HG03575 (cell line): ENCODE results near the gene NDRG4.

ENCODE experiments used
- ATAC-seq: cut with Tn5 transposase; IDR thresholded peaks from one replicate; pipeline ENCODE4 v1.9.1; 2021; ENCODE audit not compliant: unreplicated experiment, insufficient number of reproducible peaks, low FRiP score; ENCODE audit errors: extremely low read depth

NDRG4 gene

DNA sequence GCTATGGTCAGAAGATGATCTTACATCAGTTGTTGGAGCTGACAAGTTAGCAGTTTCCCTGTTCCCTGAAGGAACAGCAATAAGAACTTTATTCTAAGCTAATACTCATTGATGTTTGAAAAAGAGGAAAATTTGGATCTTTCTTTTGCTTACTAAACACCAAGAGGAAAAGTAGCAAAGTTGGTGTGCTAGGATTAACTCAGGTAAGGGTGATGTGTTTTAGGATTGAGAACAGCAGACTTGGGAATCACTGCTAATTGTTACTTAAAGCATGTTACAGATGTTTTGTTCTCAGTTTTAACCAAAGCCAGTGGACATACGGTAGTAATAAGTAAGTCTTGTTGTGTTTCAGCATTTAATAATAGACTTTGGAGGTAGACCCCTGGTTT is 19.0 kb downstream of the NDRG4 start:
- ATAC-seq: no peak

DNA sequence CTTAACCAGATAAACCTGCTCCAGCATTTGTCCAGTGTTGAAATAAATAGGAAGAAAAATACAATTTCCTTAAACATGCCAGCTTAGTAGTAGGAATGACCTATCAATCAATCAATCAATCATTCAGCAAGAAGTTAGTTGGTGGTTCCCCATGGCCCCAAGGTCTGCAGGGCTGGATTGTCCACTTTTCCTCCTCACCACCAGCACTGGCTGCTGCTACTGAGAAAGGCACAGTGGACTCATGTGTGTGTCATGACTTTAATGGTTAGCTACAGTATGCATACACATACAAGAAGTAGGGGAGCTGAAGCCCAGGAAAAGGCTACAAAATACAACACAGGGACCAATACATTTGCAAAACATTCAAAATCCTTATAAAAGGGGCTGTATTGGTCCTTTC is 19.8 kb downstream of the NDRG4 start:
- no peak for ATAC-seq

DNA sequence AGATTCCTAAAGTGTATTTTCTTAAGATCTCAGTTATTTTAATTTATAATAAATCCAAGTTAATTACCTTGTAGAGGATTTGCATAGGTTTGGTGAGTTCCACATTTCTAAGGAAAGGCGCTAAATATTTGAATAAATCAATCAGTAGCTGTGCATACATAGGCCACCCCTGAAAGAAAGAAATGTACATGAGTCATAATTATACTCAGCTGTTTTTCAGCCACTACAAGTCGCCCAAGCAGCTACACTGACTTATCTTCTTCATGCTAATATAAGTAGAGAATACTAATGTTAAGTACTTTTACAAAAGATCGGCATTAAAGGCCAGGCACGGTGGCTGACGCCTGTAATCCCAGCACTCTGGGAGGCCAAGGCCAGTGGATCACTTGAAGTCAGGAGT is 30.2 kb downstream of the NDRG4 start:
- ATAC-seq: no peak

DNA sequence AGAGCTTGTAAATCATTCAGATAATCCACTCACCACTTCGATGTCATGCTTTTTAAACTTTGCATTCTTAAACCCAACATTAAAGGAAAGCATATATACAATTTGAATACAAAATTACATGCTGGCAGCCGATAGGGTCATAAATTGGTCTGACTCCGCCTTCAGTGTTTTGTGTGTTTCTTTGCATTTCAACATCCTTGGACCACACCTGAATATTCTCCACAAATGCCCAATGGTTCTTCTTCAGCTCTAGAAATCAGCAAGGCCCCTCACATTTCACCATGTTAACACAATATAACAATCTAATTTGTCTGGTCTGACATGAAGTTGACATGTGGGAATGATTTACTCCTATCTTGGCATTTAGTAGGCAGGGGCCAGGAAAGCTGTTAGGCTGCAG is 32.5 kb downstream of the NDRG4 start:
- no peak for ATAC-seq

DNA sequence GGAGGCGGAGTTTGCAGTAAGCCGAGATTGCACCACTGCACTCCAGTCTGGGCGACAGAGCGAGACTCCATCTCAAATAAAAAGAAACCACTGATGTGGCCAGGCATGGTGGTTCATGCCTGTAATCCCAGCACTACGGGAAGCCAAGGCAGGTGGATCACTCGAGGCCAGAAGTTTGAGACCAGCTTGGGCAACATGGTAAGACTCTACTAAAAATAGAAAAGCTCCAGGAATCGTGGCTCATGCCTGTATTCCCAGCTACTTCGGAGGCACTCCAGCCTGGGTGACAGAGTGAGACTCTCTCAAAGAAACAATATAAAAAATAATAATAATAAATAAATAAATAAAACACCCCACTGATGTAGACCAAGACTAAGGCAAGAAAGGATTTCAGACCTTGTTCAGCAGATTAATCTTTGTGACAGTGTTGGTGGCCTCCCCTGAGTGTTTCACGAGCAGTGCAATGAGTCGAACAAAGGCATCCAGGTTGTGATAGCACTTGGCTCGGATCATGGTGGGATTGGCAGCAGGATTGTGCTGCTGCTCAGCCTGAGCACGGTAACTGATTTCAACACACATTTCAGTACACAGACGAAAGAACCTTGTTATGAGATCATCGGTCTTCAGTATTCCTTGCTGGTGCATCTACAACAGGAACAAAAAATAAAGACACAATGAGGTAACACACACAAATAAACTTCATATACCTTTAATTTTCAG is 34.0 kb downstream of the NDRG4 start:
- ATAC-seq: no peak

DNA sequence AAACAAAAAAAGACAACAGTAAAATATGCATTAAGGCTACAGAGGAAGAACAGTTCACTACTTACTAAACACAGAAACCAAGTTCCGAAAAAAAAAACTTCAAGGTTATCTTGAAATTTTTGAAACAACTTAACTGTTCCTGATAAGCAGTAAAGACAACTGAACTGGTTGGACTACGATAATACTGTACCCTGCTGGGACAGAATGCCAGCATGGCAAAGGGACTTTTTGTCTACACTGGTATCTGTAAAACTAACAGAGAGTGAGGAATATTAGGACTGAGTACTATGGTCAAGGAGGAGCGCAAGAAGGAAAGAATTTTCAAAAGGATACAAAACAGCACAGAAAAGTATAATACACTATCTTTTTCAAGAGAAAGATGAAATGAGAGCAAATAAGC is 35.2 kb downstream of the NDRG4 start:
- no peak for ATAC-seq

DNA sequence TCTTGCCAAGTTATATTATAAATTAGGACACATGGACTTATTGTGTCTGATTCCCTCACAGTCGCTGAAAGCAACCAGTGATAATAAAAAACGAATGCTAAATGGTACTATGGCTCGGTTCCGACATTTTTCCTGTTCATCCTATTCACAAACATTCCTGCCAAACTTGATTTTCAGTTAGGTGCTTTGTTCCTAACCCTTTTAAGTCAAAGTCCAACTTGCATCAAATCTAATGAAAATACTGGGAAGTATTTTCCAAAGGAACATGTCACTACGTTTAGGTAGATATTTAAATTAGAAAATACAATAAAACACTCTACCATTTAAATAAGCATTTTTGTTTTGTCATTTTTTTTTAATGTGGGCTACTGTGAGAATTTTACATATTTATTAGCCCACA is 36.3 kb downstream of the NDRG4 start:
- ATAC-seq: no peak

DNA sequence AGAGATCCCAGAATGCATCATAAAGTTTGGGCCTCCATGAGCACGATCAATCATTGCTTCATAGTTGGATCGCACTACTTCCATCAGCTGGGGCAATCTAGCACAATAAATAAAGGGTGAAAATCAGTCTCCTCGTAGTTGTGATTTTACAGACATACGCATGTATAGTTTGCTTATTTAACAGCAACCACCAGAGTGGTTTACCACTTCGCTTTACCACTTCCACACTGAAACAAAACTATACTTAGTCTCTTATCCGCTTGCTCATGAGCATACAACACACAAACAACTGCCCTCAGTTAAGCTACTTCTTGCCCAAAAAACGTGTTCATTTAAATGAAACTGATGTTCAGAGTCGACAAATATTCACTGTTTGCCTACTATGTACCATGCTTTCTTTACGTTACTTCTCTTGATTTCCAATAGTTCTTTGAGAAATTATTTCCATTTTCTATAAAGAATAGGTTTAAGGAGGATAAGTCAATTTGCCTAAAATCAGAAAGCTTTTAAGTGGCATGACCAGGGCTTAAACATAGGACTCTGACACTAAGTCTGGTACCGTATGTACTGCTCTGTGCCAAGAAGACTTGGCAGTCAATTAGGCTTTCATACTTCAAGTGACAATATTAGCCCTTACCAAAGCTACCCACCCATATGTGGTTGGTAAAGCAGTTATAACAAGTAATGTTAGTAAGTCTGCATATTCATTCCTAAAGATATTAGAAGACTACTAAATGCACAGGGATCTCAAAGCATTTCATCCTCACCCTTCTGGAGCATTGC is 37.4 kb downstream of the NDRG4 start:
- no peak for ATAC-seq

DNA sequence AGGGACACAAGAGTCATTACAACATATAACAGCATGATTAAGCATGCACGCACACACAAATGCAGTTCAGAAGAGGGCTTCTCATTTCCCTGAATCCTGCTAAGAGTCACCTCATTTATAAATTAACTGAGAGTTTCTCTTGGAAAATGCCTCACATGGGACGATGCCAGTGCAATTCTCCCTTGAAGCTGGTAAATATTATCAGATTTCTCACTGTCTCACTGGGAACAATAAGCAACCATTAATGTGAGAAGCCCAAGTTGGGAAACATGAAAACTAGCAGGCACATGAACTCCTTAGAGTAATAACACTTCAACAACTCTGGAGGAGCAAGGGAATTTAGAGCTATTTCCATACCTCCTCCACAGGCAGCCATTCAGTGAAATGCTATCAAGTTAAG is 41.8 kb downstream of the NDRG4 start:
- no peak for ATAC-seq

DNA sequence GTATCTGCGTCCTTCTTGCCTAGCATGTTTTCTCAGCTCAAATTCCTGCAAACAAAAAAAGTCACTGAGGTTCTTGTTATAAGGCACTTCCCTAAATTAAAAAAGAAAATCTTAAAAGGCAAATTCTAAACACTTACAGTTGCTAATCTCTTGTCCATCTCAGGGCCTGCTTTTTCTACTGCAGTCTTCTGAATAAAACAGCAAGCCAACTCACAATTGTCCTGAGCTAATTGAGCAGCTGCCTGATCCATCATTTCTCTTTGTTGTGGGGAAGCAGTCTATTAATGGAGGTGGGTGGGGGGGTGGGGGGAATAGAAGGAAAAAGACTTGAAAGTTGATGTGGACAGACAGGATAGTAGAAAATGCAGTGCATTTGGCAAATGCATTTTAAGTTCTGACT is 42.3 kb downstream of the NDRG4 start:
- ATAC-seq: no peak

DNA sequence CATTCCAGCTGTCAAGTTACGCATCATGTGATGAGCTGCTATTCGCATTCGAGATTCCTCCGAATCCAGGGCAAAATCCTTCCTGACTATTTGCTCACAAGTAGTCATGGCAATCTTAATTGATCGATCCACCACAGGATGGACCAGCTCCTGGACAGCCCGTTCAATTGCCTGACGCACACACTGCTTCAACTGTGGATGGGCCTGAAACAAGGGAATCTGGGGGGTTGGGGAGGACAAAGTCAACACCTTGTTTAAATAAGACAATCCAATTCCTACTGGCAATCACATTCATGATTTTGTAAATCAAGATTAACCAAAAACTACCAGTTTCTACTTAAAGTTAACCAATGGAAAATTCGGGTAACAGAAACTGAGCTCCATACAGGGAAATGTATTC is 43.7 kb downstream of the NDRG4 start:
- ATAC-seq: no peak

DNA sequence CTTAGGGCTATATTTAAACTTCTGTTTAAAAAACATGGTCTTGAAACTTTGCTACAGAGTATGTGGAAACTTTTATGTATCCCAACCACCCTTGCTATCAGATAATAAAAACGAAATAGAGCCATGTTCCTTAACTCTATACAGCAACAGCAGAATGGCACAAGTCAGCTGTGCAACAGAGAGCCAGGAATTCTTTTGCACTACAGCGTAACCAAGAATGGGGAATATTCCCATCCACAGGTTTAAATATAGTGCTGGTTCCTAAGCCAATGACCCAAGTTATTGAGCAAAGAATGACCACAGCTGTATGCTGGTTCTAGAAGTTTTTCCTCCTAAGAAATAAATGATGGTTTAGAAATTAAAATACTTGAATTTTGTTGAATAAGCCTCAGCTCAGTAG is 48.4 kb downstream of the NDRG4 start:
- no peak for ATAC-seq

DNA sequence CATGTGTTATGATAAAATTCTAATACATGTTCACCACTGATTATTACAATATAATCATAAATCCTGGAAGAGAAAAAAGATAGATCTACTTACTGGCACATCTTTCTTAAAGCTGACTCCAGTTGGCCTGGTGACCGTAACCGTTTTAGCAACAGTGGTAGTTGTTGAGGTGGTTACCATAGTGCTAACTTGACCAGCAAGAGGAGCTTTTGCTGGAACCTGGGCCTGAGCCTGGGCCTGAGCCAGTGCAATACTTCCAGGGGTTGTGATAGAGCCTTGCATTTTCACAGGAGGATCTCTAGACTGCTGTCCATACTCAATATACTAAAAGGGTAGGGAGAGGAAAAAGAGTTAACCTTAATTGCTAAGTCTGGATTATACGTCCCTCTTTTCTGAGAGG is 51.6 kb downstream of the NDRG4 start:
- ATAC-seq: no peak

DNA sequence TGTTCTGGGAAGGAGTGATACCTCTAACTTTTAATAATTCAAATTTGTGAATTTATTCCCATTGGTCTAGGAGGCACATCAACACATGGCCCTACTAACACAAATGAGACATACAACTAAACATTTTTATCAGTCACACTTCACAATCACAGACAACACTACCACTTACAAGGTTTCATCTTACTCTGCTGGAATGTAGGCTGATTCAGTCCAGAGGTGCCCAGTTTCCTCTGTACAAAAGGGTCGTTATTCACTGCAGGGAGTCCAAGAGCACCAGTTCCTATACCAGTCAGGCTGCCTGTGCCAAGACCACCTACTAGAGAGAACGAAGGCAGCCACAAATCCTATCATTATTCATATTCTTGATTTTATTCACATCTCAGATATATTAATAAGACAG is 56.7 kb downstream of the NDRG4 start:
- ATAC-seq: no peak
